ENCODE measurements around the gene CDH24.

- TF ChIP-seq CTCF (IDR thresholded peaks at IDR 0.05) (no peak), POLR2AphosphoS5 (IDR thresholded peaks at IDR 0.05) (no peak), POLR2A (IDR thresholded peaks at IDR 0.05) (no peak)
Observed at GRCh38 chr14:22997676-22998323, 59.5 kb downstream of the CDH24 start.

Data from stomach (tissue), 4 donors.